Rectal smooth muscle tissue (tissue), 1 donor: ENCODE measurements around the gene TRPV5.

Source experiments
- H3K27ac ChIP-seq: one replicate; pipeline ENCODE4 v1.7.0; 2013; ENCODE audit warnings: low read depth, low read length, inconsistent platforms
- H3K27me3 ChIP-seq: one replicate; pipeline ENCODE4 v1.7.0; 2013; ENCODE audit warnings: low read length; ENCODE audit not compliant: control insufficient read depth, insufficient read depth
- H3K36me3 ChIP-seq: one replicate; pipeline ENCODE4 v1.7.0; 2013; ENCODE audit warnings: low read length; ENCODE audit not compliant: control insufficient read depth, insufficient read depth
- H3K4me1 ChIP-seq: one replicate; pipeline ENCODE4 v1.7.0; 2013; ENCODE audit warnings: low read length; ENCODE audit not compliant: control insufficient read depth, insufficient read depth
- H3K4me3 ChIP-seq: one replicate; pipeline ENCODE4 v1.7.0; 2013; ENCODE audit warnings: low read length
- H3K9ac ChIP-seq: one replicate; pipeline ENCODE4 v1.7.0; 2013; ENCODE audit warnings: low read length

The TRPV5 gene

DNA sequence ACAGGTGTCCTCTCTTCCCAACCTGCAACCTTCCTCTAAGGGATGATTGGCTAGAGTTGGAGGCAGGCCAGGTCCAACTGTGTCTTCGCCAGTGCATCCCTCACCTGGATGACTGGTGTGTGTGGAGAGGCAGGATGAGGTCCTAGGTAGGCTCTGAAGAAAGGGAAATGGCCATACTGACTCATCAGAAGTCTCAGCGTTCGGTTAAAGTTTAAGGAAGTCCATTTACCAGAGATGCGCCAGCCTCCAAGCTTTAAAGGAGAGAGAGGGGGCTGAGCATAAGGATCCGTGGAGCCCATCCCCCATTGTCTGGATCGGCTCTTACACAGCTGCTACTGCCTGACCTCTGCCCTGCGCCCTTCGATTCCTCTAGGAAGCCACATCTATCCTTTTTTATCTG lies 24.2 kb upstream of the TRPV5 start:
- no peak overlapping the region for H3K9ac ChIP-seq
- no peaks in the 10 kb centered on the region for H3K36me3 ChIP-seq
- H3K4me1 ChIP-seq, result no peaks in the 10 kb centered on the region
- no peak overlapping the region for H3K4me3 ChIP-seq
- H3K27me3 ChIP-seq, result no peaks in the 10 kb centered on the region
- no peak overlapping the region for H3K27ac ChIP-seq

DNA sequence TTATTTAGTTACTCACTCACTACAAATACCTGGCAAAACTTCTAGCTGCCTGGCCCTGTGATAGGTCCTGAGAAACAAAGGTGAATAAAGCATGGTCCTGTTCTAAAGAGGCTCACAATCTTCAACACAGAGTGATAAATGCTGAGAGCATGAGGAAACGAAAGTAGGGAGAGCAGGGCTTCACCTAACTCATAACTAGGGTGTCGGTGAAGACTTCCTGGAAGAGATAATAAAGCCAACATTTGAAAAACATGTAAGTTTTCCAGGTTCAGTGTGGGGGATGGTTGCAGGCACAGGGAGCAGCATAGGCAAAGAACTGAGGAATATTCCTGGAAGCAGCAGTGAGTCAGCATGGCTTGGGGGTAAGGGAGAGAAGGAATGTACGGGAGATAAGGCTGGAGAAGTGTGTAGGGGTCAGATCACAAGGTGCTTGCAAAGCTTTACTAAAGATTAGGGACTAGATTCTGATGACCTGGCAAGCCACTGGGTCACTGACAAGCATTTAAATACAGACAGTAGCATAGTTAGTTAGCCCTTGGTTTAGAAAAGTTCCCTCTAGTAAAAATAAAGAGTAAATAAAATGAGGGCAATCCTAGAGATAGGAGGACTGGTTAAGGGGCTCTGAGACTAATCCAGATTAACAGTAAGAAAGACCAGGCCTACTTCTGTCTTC lies 23.5 kb upstream of the TRPV5 start:
- no peak overlapping the region for H3K4me3 ChIP-seq
- no peaks in the 10 kb centered on the region for H3K27me3 ChIP-seq
- no peak overlapping the region for H3K27ac ChIP-seq
- H3K4me1 ChIP-seq, result no peaks in the 10 kb centered on the region
- no peaks in the 10 kb centered on the region for H3K36me3 ChIP-seq
- H3K9ac ChIP-seq, result no peak overlapping the region

DNA sequence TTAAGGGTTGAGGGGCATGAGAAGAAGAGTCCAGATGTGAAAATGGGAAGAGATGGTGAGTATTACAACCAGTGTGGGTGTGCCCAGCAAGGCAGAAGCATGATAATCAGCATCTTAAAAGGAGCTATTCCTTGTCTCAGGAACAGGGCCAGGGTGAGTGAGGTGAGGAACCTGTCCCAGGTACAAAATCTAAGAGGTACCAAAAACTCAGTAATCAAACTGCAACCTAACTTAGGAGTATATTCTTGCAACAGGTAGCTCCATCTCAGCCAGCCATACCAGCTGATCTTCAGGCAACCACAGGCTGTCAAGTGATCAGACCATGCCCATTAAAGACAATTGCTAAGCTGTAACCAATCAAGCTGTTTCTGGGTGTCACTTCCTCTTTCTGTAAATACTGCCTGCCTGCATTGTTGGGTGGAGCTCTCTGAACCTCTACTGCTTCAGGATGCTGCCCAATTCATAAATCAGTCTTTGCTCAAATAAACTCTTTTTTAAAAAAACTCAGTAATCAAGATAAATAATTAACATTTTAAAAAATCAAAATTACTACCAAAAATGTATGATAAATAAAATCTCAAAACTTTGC lies 21.2 kb upstream of the TRPV5 start:
- no peak overlapping the region for H3K4me3 ChIP-seq
- H3K27me3 ChIP-seq, result no peaks in the 10 kb centered on the region
- no peak overlapping the region for H3K9ac ChIP-seq
- H3K27ac ChIP-seq, result no peak overlapping the region
- no peaks in the 10 kb centered on the region for H3K36me3 ChIP-seq
- no peaks in the 10 kb centered on the region for H3K4me1 ChIP-seq

DNA sequence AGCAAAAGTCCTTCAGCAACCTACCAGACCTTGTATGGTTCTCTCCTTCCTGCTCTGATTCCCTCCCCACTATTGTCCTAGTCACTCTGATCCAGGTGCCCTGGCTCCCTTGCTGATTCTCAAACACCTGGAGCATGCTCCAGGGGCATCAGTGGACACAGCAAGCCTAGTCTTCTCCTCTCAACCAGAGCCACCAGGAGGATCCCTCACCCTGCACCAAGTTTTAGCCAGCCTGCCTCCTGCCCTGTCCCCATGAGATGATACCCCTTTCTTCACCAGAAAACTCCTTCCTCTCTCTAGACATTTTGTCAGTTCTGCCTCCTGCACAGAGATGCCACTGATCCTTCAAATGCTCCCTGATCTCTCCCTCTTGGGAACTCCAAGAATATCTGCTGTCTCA lies 16.7 kb upstream of the TRPV5 start:
- Histone ChIP-seq H3K36me3 (no peaks in the 10 kb centered on the region), H3K27me3 (no peaks in the 10 kb centered on the region)

DNA sequence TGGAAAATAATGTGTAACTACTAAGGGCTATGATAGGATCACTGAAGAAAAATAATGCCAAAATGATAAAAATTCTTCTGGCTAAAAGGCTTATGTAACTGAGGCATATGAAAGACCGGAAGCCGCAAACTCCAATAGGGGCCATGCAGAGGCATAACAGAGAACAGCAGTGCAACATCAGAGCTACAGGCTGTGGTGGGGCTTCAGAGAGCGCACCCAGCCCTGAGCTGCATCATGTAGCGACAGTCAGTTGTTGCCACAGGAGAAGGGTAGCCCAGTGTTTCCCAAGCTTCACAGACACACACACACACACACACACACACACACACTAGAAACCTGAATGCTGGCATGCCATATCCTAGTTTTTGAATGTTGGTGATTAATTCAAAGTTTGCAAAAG lies 15.1 kb upstream of the TRPV5 start:
- no peaks in the 10 kb centered on the region for H3K4me1 ChIP-seq
- no peaks in the 10 kb centered on the region for H3K27me3 ChIP-seq
- H3K4me3 ChIP-seq, result no peak overlapping the region
- no peak overlapping the region for H3K9ac ChIP-seq
- H3K36me3 ChIP-seq, result no peaks in the 10 kb centered on the region
- no peak overlapping the region for H3K27ac ChIP-seq

More for the DNA sequence above, 16.7 kb upstream of the TRPV5 start:
- no peak overlapping the region for H3K9ac ChIP-seq
- no peak overlapping the region for H3K27ac ChIP-seq
- no peaks in the 10 kb centered on the region for H3K4me1 ChIP-seq
- H3K4me3 ChIP-seq, result no peak overlapping the region

DNA sequence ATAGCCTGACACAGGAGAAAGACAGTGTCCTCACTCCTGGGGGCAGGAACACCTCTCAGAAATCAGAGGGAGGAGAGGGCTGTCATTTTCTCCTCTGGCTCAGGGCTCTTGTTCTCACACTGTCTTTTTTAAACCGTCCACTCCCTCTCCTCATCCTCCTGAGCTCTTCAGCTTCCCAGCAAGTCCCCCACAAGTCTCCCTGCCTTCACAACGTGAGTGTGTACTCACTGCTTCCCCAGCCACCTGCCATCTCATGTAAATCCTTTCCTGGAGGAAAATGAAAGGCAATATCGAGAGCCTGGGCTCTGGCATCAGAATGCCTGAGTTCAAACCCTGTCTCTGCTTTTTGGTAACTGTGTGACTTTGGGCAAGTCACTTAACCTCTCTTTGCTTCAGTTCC lies 11.5 kb upstream of the TRPV5 start:
- H3K27ac ChIP-seq, result no peak overlapping the region
- H3K27me3 ChIP-seq, result no peaks in the 10 kb centered on the region
- H3K4me1 ChIP-seq, result no peaks in the 10 kb centered on the region
- H3K36me3 ChIP-seq, result no peaks in the 10 kb centered on the region
- no peak overlapping the region for H3K4me3 ChIP-seq
- no peak overlapping the region for H3K9ac ChIP-seq

DNA sequence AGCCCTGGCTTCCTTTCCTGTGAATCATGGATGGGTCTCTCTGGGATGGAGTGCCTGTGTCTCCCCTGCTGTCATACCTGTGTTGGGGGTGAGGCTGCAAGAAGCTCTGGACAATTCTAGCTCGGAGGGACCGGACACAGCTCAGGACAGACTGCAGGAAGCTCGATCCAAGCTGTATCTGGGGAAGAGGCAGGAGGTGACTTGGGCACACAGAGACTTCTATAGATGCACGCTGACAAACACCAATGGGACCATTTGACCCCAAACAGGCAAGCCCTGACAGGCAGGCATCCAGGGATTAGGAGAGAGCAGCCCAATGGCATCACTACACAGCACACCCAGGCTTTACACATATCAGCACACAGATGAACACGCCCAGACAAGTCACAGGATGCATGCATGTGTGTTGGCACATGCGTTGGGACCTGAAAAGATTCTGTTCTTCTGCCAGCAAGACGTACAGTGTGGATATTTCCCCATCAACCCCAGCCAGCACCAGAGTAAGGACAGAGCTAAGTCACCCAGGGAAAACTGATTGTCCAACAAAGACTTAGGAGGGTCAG lies 10.2 kb upstream of the TRPV5 start:
- no peaks in the 10 kb centered on the region for H3K4me1 ChIP-seq
- no peak overlapping the region for H3K9ac ChIP-seq
- no peak overlapping the region for H3K27ac ChIP-seq
- no peaks in the 10 kb centered on the region for H3K36me3 ChIP-seq
- no peak overlapping the region for H3K4me3 ChIP-seq
- no peaks in the 10 kb centered on the region for H3K27me3 ChIP-seq

DNA sequence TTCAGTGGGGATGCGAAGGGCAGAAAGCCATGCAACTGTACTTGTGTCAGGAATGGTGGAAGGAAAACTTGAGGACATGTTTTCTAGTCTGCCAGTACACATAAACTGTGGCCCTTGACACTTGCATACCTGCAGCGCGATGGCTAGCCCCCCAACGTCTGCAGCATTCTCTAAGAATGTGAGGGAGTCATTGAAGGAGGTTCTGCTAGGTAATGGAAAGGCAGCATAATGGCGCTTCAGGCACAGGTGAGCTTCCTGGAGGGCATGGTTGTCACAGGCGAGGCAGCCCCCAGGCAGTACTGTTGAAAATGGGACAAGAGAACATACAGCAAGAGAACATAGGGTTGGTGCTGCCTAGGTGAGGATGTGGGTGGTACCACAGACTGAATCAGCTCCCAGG lies 9.2 kb upstream of the TRPV5 start:
- no peak overlapping the region for H3K9ac ChIP-seq
- H3K4me1 ChIP-seq, result no peaks in the 10 kb centered on the region
- H3K27ac ChIP-seq, result no peak overlapping the region
- H3K4me3 ChIP-seq, result no peak overlapping the region
- H3K36me3 ChIP-seq, result no peaks in the 10 kb centered on the region
- H3K27me3 ChIP-seq, result no peaks in the 10 kb centered on the region

DNA sequence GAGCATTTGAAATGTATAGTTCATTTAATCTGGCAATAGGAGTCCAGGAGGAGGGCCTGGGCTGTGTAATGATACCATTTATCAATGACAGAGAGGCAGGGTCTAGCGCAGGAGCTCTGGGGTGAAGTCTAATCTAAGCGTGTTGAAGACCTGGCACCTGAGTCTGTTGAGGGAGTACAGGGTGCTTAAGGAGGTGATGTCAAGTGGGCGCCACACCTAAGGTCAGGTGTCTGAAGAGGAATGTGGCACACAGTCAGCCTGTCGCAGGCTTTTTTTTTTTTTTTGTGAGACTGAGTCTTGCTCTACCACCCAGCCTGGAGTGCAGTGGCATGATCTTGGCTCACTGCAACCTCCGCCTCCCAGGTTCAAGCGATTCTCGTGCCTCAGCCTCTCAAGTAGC lies 8.0 kb upstream of the TRPV5 start:
- H3K9ac ChIP-seq, result no peak overlapping the region
- H3K27ac ChIP-seq, result no peak overlapping the region
- no peaks in the 10 kb centered on the region for H3K36me3 ChIP-seq
- no peaks in the 10 kb centered on the region for H3K4me1 ChIP-seq
- no peaks in the 10 kb centered on the region for H3K27me3 ChIP-seq
- H3K4me3 ChIP-seq, result no peak overlapping the region

DNA sequence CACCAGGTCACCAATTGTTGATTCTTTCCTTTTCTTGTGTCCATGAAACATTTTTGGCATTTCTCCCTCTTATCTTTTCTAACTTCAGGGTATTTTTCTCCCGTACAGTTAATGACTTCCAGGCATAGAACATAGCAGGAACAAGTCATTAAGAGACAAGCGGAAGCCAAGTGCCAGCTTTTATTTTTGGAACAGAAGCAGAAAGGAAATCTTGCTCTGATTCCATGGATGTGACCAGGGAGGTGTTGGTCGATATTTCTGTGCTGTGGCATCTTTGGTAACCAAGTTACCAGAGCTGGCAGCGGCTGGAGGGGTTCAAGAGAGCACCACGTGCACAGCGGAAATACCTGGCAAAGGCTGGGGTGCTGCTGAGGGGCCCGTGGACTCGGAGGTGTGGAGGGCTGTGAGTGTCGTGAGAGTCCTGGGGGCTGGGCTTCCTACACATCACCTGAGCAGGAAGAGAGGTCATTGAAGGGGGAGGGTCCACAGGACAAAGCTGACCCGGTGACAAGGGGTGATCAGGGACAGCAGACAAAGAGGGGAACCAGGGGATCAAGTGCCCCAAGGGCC lies 7.5 kb upstream of the TRPV5 start:
- Histone ChIP-seq H3K36me3 (no peaks in the 10 kb centered on the region), H3K27ac (no peak overlapping the region)

DNA sequence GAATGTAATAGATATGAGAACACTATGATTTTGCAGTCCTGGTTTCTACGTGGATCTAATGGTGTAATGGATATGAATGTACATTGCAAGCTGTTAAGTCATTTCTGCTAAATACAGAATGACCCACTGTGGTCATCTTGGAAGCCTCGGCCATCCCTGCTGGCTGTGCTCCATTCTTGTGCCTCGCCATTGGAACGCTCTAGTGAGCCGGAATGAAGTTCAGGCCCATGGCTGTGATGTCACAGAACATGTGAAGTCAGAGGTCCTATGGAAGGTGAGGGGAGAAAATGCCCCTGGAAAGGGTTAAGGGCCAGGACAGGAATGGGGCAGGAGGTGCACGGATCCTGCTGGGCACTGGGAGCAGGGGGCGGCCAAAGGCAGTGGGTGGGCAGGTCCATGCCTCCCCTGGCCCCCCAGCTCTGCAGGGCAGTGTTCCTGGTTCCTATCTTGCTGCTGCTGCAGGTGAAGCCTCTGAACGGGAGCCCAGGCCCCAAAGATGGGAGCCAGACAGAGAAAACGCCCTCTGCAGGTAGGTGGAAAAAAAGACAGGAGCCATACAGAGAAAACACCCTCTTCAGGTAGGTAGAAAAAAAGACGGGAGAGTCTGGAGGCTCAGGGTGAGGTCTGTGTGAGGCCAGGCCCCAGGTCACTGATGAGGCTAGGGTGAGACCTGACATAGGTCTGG lies 5.8 kb upstream of the TRPV5 start, which contains the start of gene LLCFC1:
Gene LLCFC1, plus strand, starts transcription at position 259 of the 685 bp plus-strand sequence. Its CDS starts 138 bp downstream, at position 397.
- Histone ChIP-seq H3K36me3 (no peaks in the 10 kb centered on the region), H3K9ac (no peak within 1 kb of the TSS), H3K27ac (no peak within 1 kb of the TSS), H3K27me3 (no peaks in the 10 kb centered on the region), H3K4me3 (no peak within 1 kb of the TSS), H3K4me1 (no peaks in the 10 kb centered on the region)

More for the DNA sequence above, 7.5 kb upstream of the TRPV5 start:
- no peak overlapping the region for H3K4me3 ChIP-seq
- H3K9ac ChIP-seq, result no peak overlapping the region
- H3K27me3 ChIP-seq, result no peaks in the 10 kb centered on the region
- no peaks in the 10 kb centered on the region for H3K4me1 ChIP-seq

DNA sequence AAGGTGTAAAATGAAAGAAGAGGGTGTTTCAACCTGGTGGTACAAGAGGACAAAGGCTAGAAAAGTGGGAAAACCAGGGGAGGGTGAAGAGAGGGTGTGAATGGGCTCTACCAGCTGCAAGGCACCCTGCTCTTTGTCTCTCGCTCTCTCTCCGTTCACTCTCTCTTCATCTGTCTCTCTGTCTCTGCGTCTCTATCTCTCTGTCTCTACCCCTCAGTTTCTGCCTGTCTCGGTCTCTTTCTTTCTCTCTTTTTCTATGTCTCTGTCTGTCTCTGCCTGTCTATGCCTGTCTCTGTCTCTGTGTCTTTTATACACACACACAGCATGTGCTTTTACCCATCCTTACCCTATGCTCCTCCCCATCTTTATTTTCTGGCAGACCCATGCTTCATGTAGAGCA lies 5.1 kb upstream of the TRPV5 start:
- H3K9ac ChIP-seq, result no peak overlapping the region
- no peak overlapping the region for H3K4me3 ChIP-seq
- H3K27me3 ChIP-seq, result no peaks in the 10 kb centered on the region
- H3K4me1 ChIP-seq, result no peaks in the 10 kb centered on the region
- H3K27ac ChIP-seq, result no peak overlapping the region
- no peaks in the 10 kb centered on the region for H3K36me3 ChIP-seq
